Breast epithelium (tissue), 3 donors: ENCODE data around the gene HERC6.
"Not testable (repeated sequence)": the region's sequence is repeated elsewhere in the genome, so short reads cannot be mapped to it uniquely, and the experiment has no call there.

Experiments used
- POLR2A ChIP-seq: fragments of 450-650 bp; IDR thresholded peaks from one replicate; pipeline ENCODE4 v1.6.1; 2016; ENCODE audit warnings: antibody characterized with exemption, mild to moderate bottlenecking, moderate library complexity
- POLR2AphosphoS5 ChIP-seq, 3 donors: sonication (generic); formaldehyde crosslinking; IDR thresholded peaks; one replicate each; pipeline ENCODE4 v1.6.1; 2017; ENCODE audit warnings: antibody characterized with exemption in 3 of 3
- TF ChIP-seq, protein P1 (sequence below), 3 donors: fragments of 450-650 bp; IDR thresholded peaks; one replicate each; pipeline ENCODE4 v1.5.1; 2016 to 2017; ENCODE audit warnings: antibody characterized with exemption in 3 of 3, mild to moderate bottlenecking in 3 of 3, moderate library complexity in 3 of 3

DNA sequence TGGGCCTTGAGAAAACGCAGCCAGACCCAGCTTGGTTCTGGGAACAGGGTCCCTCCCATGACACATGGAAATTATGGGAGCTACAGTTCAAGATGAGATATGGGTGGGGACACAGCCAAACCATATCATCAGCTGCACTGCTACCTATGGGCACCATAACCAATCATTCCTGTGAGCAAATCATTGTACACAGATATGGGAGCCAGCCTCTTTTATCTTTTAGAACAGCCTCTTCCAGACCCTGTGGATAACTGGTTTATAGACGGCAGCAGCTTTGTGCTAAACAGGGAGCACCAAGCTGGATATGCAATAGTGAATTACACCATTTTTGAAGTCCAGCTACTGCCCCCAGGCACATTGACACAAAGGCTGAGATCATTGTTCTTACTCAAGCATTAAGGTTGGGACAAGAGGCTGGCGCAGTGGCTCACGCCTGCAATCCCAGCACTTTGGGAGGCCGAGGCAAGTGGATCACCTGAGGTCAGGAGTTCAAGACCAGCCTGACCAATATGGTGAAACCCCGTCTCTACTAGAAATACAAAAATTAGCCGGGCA lies 69.6 kb downstream of the HERC6 start:
- TF ChIP-seq POLR2A; POLR2AphosphoS5 (IDR thresholded peaks at IDR 0.05): not testable (repeated sequence)
- TF ChIP-seq, protein P1, sequence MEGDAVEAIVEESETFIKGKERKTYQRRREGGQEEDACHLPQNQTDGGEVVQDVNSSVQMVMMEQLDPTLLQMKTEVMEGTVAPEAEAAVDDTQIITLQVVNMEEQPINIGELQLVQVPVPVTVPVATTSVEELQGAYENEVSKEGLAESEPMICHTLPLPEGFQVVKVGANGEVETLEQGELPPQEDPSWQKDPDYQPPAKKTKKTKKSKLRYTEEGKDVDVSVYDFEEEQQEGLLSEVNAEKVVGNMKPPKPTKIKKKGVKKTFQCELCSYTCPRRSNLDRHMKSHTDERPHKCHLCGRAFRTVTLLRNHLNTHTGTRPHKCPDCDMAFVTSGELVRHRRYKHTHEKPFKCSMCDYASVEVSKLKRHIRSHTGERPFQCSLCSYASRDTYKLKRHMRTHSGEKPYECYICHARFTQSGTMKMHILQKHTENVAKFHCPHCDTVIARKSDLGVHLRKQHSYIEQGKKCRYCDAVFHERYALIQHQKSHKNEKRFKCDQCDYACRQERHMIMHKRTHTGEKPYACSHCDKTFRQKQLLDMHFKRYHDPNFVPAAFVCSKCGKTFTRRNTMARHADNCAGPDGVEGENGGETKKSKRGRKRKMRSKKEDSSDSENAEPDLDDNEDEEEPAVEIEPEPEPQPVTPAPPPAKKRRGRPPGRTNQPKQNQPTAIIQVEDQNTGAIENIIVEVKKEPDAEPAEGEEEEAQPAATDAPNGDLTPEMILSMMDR (IDR thresholded peaks at IDR 0.05) = not testable (repeated sequence)
